HEK293T (cell line): Measurements from ENCODE around the gene RBCK1.
A peak's percentile ranks its signal among the peaks of the same experiment; 100 is the strongest.

Experiments
- CTCF ChIA-PET: fragments of 350-600 bp; formaldehyde crosslinking; extraction: SDS; loops from one replicate; lab custom pipeline; 2021; ENCODE audit warnings: antibody characterized with exemption, inconsistent platforms; lab: Yijun Ruan, JAX
- POLR2A ChIA-PET: fragments of 350-600 bp; formaldehyde crosslinking; extraction: SDS; loops from one replicate; lab custom pipeline; 2020; ENCODE audit warnings: antibody characterized with exemption, inconsistent platforms; lab: Yijun Ruan, JAX
- DNase-seq: peaks from one replicate; pipeline ENCODE4 v3.0.0; 2012; ENCODE audit warnings: mixed read lengths; ENCODE audit errors: extremely low spot score
- ARNT ChIP-seq: fragments of 450-650 bp; IDR thresholded peaks from 2 replicates; pipeline ENCODE4 v1.6.1; 2017; ENCODE audit warnings: mild to moderate bottlenecking
- BHLHE40 ChIP-seq: fragments of 450-650 bp; IDR thresholded peaks from 2 replicates; pipeline ENCODE4 v1.6.1; 2016; ENCODE audit warnings: mild to moderate bottlenecking, moderate library complexity, borderline replicate concordance
- CTBP1 ChIP-seq: fragments of 450-650 bp; IDR thresholded peaks from 2 replicates; pipeline ENCODE4 v1.6.1; 2016; ENCODE audit warnings: borderline replicate concordance
- ELF4 ChIP-seq: fragments of 450-650 bp; IDR thresholded peaks from 2 replicates; pipeline ENCODE4 v1.6.1; 2017; ENCODE audit warnings: antibody characterized with exemption
- FOXA1 ChIP-seq: fragments of 450-650 bp; IDR thresholded peaks from 2 replicates; pipeline ENCODE4 v1.6.1; 2016; ENCODE audit warnings: mild to moderate bottlenecking
- FOXK2 ChIP-seq: fragments of 450-650 bp; IDR thresholded peaks from 2 replicates; pipeline ENCODE4 v1.6.1; 2016; ENCODE audit warnings: mild to moderate bottlenecking
- FOXM1 ChIP-seq: fragments of 450-650 bp; IDR thresholded peaks from 2 replicates; pipeline ENCODE4 v1.6.1; 2017; ENCODE audit warnings: mild to moderate bottlenecking, borderline replicate concordance
- HDGF ChIP-seq: fragments of 450-650 bp; IDR thresholded peaks from 2 replicates; pipeline ENCODE4 v1.6.1; 2017; ENCODE audit warnings: antibody characterized with exemption, borderline replicate concordance
- L3MBTL2 ChIP-seq: fragments of 450-650 bp; conservative IDR thresholded peaks from 2 replicates; pipeline ENCODE4 v1.6.1; 2016; ENCODE audit warnings: mild to moderate bottlenecking
- LEF1 ChIP-seq: fragments of 450-650 bp; IDR thresholded peaks from 2 replicates; pipeline ENCODE4 v1.6.1; 2017; ENCODE audit warnings: mild to moderate bottlenecking, borderline replicate concordance
- NFRKB ChIP-seq: fragments of 450-650 bp; IDR thresholded peaks from 2 replicates; pipeline ENCODE4 v1.6.1; 2016; ENCODE audit warnings: mild to moderate bottlenecking, moderate library complexity
- PKNOX1 ChIP-seq: fragments of 450-650 bp; IDR thresholded peaks from 2 replicates; pipeline ENCODE4 v1.6.1; 2016
- SP1 ChIP-seq: fragments of 450-650 bp; IDR thresholded peaks from 2 replicates; pipeline ENCODE4 v1.6.1; 2017
- SUZ12 ChIP-seq: fragments of 450-650 bp; IDR thresholded peaks from 2 replicates; pipeline ENCODE4 v1.6.1; 2016; ENCODE audit warnings: mild to moderate bottlenecking
- TARDBP ChIP-seq: fragments of 450-650 bp; IDR thresholded peaks from 2 replicates; pipeline ENCODE4 v1.6.1; 2016
- ZNF384 ChIP-seq: fragments of 450-650 bp; IDR thresholded peaks from 2 replicates; pipeline ENCODE4 v1.6.1; 2016

The RBCK1 gene

GRCh38 chr20:431012-431904, 23.2 kb downstream of the RBCK1 start:
- ChIA-PET CTCF (interaction anchor here (0.6 to 2.6 kb wide), 8 partner anchors 9 to 308 kb away, joined by 3 to 13 read pairs (median 3); no protein-coding TSS in a partner anchor), POLR2A (interaction anchor here (1.1 kb wide), 1 partner anchor 24 kb away, joined by 6 read pairs; no protein-coding TSS in a partner anchor)
- peak; percentile 72 for DNase-seq
- TF ChIP-seq SUZ12, result no peak
- TF ChIP-seq ARNT, result no peak
- no peak for TF ChIP-seq ELF4
- no peak for TF ChIP-seq ZNF384
- no peak for TF ChIP-seq TARDBP

DNA sequence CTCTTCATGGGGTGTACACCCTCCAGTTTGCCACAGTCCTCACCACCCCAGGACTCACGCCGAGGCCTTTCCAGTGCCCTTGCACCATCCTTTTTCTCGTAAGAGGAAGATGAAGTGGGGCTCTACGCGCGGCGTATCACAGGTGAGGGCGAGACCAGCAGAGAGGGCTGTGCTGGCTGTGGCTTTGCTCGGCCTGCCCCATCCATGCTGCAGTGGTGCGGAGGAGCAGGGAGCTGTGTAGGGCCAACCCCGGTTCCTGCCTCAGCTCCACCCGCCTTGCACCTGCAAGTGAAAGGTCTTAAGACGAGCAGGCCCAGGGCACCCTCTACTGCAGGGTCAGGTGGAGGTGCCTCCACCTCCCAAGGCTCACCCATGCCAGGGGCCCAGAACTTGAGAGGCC, 24.1 kb downstream of the RBCK1 start:
- DNase-seq, result no peak
- TF ChIP-seq FOXA1 (no peak), ELF4 (no peak), SUZ12 (no peak), ZNF384 (no peak), CTBP1 (no peak), SP1 (no peak), FOXM1 (no peak), NFRKB (no peak), PKNOX1 (no peak), BHLHE40 (no peak), ARNT (no peak), HDGF (no peak)
- ChIA-PET POLR2A (interaction anchor here (1.1 kb wide), 1 partner anchor 25 kb away, joined by 6 read pairs; no protein-coding TSS in a partner anchor), CTCF (interaction anchor here (1.1 to 2.6 kb wide), 5 partner anchors 9 to 307 kb away, joined by 3 to 13 read pairs (median 4); no protein-coding TSS in a partner anchor)

DNA sequence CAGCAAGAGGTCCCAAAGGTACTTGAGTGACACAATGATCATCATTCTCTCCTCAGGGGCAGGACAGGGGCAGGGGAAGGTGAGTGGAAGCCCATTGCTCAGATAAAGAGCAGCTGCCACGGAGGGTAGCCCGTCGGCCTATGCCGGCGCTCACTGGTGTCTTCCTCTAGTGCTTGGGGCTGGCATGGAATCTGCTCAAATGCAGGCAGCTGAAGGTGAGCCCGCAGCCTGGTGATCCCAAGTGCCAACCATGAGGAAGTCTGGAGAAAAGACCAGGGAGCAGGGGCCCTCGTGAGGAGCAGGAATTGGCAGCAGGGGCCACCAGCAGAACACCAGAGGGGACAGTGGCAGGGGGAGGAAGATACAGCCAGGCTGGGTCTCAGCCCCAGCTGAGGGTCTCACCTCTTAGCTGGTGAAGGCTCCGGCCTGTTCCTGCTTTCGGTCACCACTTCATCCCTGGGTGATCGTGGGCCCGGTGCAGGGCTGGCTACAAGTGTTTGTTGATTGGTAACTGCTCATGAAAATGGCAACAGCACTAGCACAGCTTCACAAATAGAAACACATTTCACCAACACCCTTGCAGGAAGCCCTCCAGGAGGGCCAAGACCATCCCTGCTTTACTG, 24.7 kb downstream of the RBCK1 start:
- CTCF ChIA-PET, result no interaction called here
- DNase-seq, result no peak
- no peak for TF ChIP-seq BHLHE40
- no peak for TF ChIP-seq SUZ12
- no peak for TF ChIP-seq SP1
- TF ChIP-seq NFRKB, result no peak
- no peak for TF ChIP-seq FOXM1
- TF ChIP-seq FOXA1, result no peak

DNA sequence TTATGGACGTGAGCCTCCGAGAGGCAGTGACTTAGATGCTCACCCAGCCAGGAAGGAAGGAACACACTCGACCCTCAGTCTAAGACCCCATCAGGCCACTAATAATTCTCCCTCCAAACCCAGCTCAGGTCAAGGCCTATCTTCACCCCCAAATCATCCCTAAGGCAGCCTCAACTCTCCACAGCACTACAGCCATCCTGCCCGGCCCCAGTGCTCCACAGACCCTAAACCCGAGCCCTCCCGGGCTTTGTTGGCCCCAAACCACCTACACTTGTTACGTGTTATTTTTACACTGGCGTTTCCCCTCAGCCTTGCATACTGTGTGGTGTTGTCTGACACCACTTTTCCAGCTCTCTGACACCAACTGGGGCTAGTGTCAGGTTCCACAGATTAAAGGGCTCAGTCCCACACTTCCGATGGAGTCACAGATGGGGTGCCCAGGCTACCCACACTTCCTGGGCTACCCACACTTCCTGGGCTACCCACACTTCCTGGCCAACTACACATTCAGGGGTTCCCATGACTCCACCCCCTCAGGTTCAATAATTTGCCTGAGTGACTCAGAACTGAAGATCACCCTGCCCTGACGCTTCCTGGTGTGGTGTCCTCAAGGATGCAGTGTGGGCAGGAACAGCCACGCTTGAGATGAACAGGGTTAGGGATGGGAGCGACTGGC, 25.3 kb downstream of the RBCK1 start:
- TF ChIP-seq NFRKB (no peak), FOXM1 (no peak), L3MBTL2 (no peak), BHLHE40 (no peak), LEF1 (no peak), SP1 (no peak), ZNF384 (no peak)
- ChIA-PET CTCF (no interaction called here), POLR2A (no interaction called here)
- DNase-seq, result no peak

More for the DNA sequence above, 24.7 kb downstream of the RBCK1 start:
- POLR2A ChIA-PET, result no interaction called here

GRCh38 chr20:434221-434620, 26.1 kb downstream of the RBCK1 start:
- no peak for TF ChIP-seq FOXM1
- no peak for TF ChIP-seq HDGF
- TF ChIP-seq L3MBTL2, result no peak
- TF ChIP-seq PKNOX1, result no peak
- TF ChIP-seq SP1, result no peak
- TF ChIP-seq BHLHE40, result no peak
- no peak for TF ChIP-seq CTBP1
- TF ChIP-seq ELF4, result no peak
- TF ChIP-seq NFRKB, result no peak
- TF ChIP-seq FOXK2, result no peak
- TF ChIP-seq ARNT, result no peak
- no peak for TF ChIP-seq LEF1
- TF ChIP-seq SUZ12, result no peak
- TF ChIP-seq FOXA1, result no peak
- no peak for TF ChIP-seq TARDBP
- no peak for TF ChIP-seq ZNF384
- ChIA-PET POLR2A (no interaction called here), CTCF (interaction anchor here (0.5 kb wide), 1 partner anchor 84 kb away, joined by 6 read pairs; no protein-coding TSS in a partner anchor)
- no peak for DNase-seq
